Thyroid gland (tissue), 4 donors: ENCODE measurements around the gene OR52I2. TPM values are rescaled to one million over a fixed set of nuclear protein-coding genes. Genes with fewer than 3 reads are reported as not detected.

Experiments used
- DNase-seq, 2 donors: peaks; one replicate each; pipeline ENCODE4 v3.0.0-alpha.2; 2019
- H3K27ac ChIP-seq, 3 donors: fragments of 200-600 bp; sonication (generic); 1 replicate in 2 of 3; 2 replicates in 1 of 3; pipeline ENCODE4 v1.5.1; 2016 to 2019; ENCODE audit warnings: mild to moderate bottlenecking in 1 of 3, moderate library complexity in 1 of 3
- H3K27me3 ChIP-seq: fragments of 200-600 bp; sonication (generic); one replicate; pipeline ENCODE4 v1.5.1; 2019
- H3K36me3 ChIP-seq, 2 donors: fragments of 200-600 bp; sonication (generic); one replicate each; pipeline ENCODE4 v1.5.1; 2016 to 2019
- H3K4me1 ChIP-seq, 2 donors: fragments of 200-600 bp; sonication (generic); one replicate each; pipeline ENCODE4 v1.5.1; 2017 to 2019
- H3K4me3 ChIP-seq, 3 donors: fragments of 200-600 bp; sonication (generic); replicated peaks in 1 of 3; 1 replicate in 2 of 3; 2 replicates in 1 of 3; pipeline ENCODE4 v1.5.1; 2016; ENCODE audit warnings: mild to moderate bottlenecking in 1 of 3
- H3K9me3 ChIP-seq: fragments of 200-600 bp; sonication (generic); one replicate; pipeline ENCODE4 v1.5.1; 2017
- POLR2A ChIP-seq, 2 donors: fragments of 450-650 bp; IDR thresholded peaks; one replicate each; pipeline ENCODE4 v1.6.1; 2017; ENCODE audit warnings: antibody characterized with exemption in 2 of 2, mild to moderate bottlenecking in 2 of 2, moderate library complexity in 1 of 2
- WGBS, 2 donors: methylation state at CpG; one replicate each; pipeline ENCODE4 v1.1.5; 2017; 5-methylcytosine and 5-hydroxymethylcytosine counted together
- intact Hi-C: fragments of 100-400 bp; cut with DNase I; formaldehyde crosslinking; loops from one replicate; pipeline ENCODE4 v1.15.1; 2023
- total RNA-seq, 4 donors: library from RNA; depleted of rRNA; stranded (reverse); fragments of >200 nt; gene quantifications; one replicate each; pipeline ENCODE4 v1.2.3, GENCODE V29; 2016
- TF ChIP-seq, protein P1 (sequence below), 6 experiments: fragments of 200-600 bp in 3 of 6; fragments of 450-650 bp in 3 of 6; sonication (generic) in 3 of 6; IDR thresholded peaks; one replicate each; pipeline ENCODE4 v1.5.1; 2016 to 2019; ENCODE audit warnings: antibody characterized with exemption in 6 of 6, mild to moderate bottlenecking in 2 of 6, inconsistent platforms in 1 of 6, moderate library complexity in 1 of 6

Gene OR52I2
- total RNA-seq, 4 donors from 2014 or later = not detected

DNA sequence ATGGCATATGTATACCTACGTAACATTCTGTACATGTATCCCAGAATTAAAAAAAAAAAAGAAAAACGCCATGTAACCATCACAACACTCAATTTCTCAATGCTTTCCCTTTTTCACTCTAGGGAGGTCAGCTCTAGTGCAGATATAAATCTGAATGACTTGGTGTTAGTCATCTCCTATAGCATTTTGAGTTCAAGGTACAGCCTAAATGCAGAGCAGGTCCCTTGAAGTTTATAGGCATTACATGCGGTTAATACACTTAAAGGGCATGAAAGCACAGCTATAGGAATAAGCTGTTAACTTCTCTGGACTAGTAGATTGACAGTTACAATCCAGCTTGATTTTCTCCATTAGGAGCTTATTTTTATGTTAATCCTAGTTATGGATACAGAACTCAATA lies 16.2 kb upstream of the OR52I2 start:
- Histone ChIP-seq H3K4me3 (no peak overlapping the region), H3K36me3 (no peaks in the 10 kb centered on the region), H3K27ac (no peak overlapping the region), H3K27me3 (no peaks in the 10 kb centered on the region), H3K4me1 (peaks cover 0 to 5% of the 10 kb centered on the region in 2 donors), H3K9me3 (no peaks in the 10 kb centered on the region)
- 87 to 97% methylated on average over 3 of the region's 3 CpGs for WGBS, 2 donors
- intact Hi-C loops = no loop called here
- no peak for DNase-seq
- TF ChIP-seq, protein P1, sequence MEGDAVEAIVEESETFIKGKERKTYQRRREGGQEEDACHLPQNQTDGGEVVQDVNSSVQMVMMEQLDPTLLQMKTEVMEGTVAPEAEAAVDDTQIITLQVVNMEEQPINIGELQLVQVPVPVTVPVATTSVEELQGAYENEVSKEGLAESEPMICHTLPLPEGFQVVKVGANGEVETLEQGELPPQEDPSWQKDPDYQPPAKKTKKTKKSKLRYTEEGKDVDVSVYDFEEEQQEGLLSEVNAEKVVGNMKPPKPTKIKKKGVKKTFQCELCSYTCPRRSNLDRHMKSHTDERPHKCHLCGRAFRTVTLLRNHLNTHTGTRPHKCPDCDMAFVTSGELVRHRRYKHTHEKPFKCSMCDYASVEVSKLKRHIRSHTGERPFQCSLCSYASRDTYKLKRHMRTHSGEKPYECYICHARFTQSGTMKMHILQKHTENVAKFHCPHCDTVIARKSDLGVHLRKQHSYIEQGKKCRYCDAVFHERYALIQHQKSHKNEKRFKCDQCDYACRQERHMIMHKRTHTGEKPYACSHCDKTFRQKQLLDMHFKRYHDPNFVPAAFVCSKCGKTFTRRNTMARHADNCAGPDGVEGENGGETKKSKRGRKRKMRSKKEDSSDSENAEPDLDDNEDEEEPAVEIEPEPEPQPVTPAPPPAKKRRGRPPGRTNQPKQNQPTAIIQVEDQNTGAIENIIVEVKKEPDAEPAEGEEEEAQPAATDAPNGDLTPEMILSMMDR (IDR thresholded peaks at IDR 0.05) = no peak
- TF ChIP-seq POLR2A (IDR thresholded peaks at IDR 0.05) = no peak

DNA sequence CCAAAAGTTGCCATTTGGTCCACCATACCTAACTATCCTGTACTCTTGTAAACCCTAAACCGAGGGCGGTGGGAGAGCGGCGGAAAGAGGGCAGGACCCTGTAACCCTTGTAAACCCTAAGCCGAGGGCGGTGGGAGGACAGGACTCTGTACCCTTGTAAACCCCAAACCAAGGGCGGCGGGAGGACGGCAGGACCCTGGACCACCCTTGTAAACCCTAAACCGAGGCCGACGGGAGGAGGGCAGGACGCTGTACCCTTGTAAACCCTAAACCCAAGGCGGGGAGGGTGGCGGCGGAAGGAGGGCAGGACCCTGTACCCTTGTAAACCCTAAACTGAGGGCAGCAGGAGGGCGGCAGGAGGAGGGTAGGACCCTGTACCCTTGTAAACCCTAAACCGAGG lies 12.5 kb upstream of the OR52I2 start:
- Histone ChIP-seq H3K27me3 (no peaks in the 10 kb centered on the region), H3K9me3 (no peaks in the 10 kb centered on the region), H3K36me3 (no peaks in the 10 kb centered on the region), H3K4me3 (no peak overlapping the region), H3K27ac (no peak overlapping the region), H3K4me1 (no peaks in the 10 kb centered on the region)
- TF ChIP-seq, protein P1 (IDR thresholded peaks at IDR 0.05) = no peak
- TF ChIP-seq POLR2A (IDR thresholded peaks at IDR 0.05) = no peak
- 93% methylated on average over 18 of the region's 18 CpGs for WGBS, 2 donors
- intact Hi-C loops = no loop called here
- DNase-seq = no peak

DNA sequence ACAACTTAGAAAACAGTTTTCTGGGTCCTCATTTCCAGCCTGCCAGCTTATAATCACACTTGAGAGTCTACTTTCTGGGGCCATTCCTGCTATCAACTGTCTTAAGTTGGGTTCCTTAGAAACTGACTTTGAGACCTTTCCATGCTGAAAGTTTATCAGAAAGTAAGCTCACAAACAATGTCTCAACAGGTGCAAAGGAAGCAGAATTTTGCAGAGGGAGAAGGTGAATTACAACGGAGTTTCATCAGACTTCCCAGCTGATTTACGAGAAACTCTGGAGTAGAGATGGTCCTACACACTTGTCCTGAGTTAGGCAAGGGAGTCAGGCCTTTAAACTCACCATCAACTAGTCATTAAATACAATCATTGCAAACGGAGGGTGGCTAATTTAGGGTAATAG lies 4.7 kb upstream of the OR52I2 start:
- DNase-seq = no peak
- intact Hi-C loops = no loop called here
- H3K9me3 ChIP-seq = no peaks in the 10 kb centered on the region
- no peak for TF ChIP-seq POLR2A (IDR thresholded peaks at IDR 0.05)
- TF ChIP-seq, protein P1 (IDR thresholded peaks at IDR 0.05) = no peak
- no peaks in the 10 kb centered on the region for H3K4me1 ChIP-seq
- no peaks in the 10 kb centered on the region for H3K27me3 ChIP-seq
- 73 to 90% methylated on average over 3 of the region's 3 CpGs for WGBS, 2 donors
- H3K36me3 ChIP-seq = no peaks in the 10 kb centered on the region
- H3K4me3 ChIP-seq = no peak overlapping the region
- H3K27ac ChIP-seq = no peak overlapping the region

DNA sequence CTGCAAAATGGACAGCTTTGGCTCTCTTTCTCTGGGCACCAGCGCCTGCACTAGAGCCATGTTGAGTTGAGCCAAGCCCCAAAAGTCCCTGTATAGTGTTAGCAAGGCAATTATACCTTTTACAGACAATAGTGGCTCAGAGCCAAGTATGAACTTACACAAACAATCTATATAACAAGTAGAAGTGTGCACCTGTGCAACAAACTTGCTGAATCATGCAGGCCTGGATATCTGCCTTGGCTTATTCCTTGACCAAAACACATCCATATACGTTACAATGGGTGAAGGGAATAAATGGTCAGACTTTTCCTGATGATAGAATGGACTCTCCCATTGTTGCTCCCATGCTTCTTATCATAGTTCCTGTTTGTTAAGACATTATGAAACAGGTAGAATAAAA lies 3.8 kb upstream of the OR52I2 start:
- Histone ChIP-seq H3K27me3 (no peaks in the 10 kb centered on the region), H3K9me3 (no peaks in the 10 kb centered on the region), H3K4me1 (no peaks in the 10 kb centered on the region), H3K27ac (no peak overlapping the region), H3K4me3 (no peak overlapping the region), H3K36me3 (no peaks in the 10 kb centered on the region)
- TF ChIP-seq POLR2A (IDR thresholded peaks at IDR 0.05) = no peak
- TF ChIP-seq, protein P1 (IDR thresholded peaks at IDR 0.05) = no peak
- intact Hi-C loops = no loop called here
- WGBS, 2 donors = 86 to 92% methylated on average over 2 of the region's 2 CpGs
- no peak for DNase-seq

DNA sequence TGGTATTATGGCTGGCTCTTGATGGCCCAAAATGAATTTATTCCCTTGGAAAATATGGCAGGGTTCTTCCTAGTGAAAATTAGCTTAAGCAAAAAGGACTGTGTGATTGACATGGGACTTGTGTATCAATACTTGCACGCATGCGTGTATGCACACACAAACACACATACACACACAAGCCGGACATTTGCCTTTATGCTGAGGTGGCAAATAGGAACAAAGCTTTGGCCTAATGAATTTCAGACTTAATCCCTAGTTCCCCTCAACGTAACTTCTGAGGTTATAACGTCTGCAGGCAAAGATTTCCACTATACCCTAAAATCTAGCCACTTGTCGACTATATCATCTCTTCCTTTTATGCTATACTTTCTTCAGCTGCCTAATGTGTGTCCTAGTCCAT lies 2.9 kb upstream of the OR52I2 start:
- intact Hi-C loops = no loop called here

More for the DNA sequence above, 2.9 kb upstream of the OR52I2 start:
- no peaks in the 10 kb centered on the region for H3K4me1 ChIP-seq
- H3K4me3 ChIP-seq = no peak overlapping the region
- H3K27ac ChIP-seq = no peak overlapping the region
- TF ChIP-seq, protein P1 (IDR thresholded peaks at IDR 0.05) = no peak
- no peak for TF ChIP-seq POLR2A (IDR thresholded peaks at IDR 0.05)
- no peaks in the 10 kb centered on the region for H3K36me3 ChIP-seq
- H3K9me3 ChIP-seq = no peaks in the 10 kb centered on the region
- 85 to 89% methylated on average over 6 of the region's 6 CpGs for WGBS, 2 donors
- DNase-seq = no peak
- H3K27me3 ChIP-seq = no peaks in the 10 kb centered on the region
